IMR-90 (cell line): Measurements from ENCODE around the gene PPP5C. TPM values are rescaled to one million over a fixed set of nuclear protein-coding genes. Genes with fewer than 3 reads are reported as not detected.
A peak's percentile ranks its signal among the peaks of the same experiment; 100 is the strongest.

Experiments
- ATAC-seq: fragments of 200-7000 bp; cut with Tn5 transposase; 2 replicates; pipeline ENCODE4 v1.9.1; 2020; ENCODE audit warnings: low read depth, mild to moderate bottlenecking, moderate library complexity
- BruUV-seq: library from RNA; stranded (reverse); fragments of 400-500 nt; replicated peaks from 2 replicates; lab custom pipeline; 2021; lab: Mats Ljungman, UMichigan
- CTCF ChIA-PET: fragments of 300-600 bp; formaldehyde crosslinking; extraction: SDS; loops from one replicate; lab custom pipeline; 2021; ENCODE audit warnings: antibody characterized with exemption; lab: Yijun Ruan, JAX
- POLR2A ChIA-PET: fragments of 300-600 bp; sonication (Branson Sonifier 250); formaldehyde crosslinking; loops from one replicate; lab custom pipeline; 2022; ENCODE audit warnings: antibody characterized with exemption; ENCODE audit not compliant: unreplicated experiment; lab: Charles Lee
- DNase-seq: peaks from one replicate; pipeline ENCODE4 v3.0.0; 2013
- H2AFZ ChIP-seq: replicated peaks from 2 replicates; pipeline ENCODE3; 2013; ENCODE audit warnings: low read length, mild to moderate bottlenecking; ENCODE audit not compliant: poor library complexity
- H2AK5ac ChIP-seq: 2 replicates; pipeline ENCODE4 v1.6.1; 2013; ENCODE audit warnings: low read depth, low read length, inconsistent platforms
- H2AK9ac ChIP-seq: replicated peaks from 2 replicates; pipeline ENCODE3; 2013; ENCODE audit warnings: mild to moderate bottlenecking, low read depth, low read length, moderate library complexity; ENCODE audit not compliant: poor library complexity
- H2BK120ac ChIP-seq: 2 replicates; pipeline ENCODE4 v1.6.1; 2013; ENCODE audit warnings: low read depth, low read length, inconsistent platforms
- H2BK15ac ChIP-seq: 3 replicates; pipeline ENCODE4 v1.6.1; 2013; ENCODE audit warnings: low read depth, low read length, inconsistent platforms
- H2BK20ac ChIP-seq: 2 replicates; pipeline ENCODE4 v1.6.1; 2013; ENCODE audit warnings: low read depth, mild to moderate bottlenecking, inconsistent platforms, low read length, moderate library complexity
- H2BK5ac ChIP-seq: 2 replicates; pipeline ENCODE4 v1.6.1; 2013; ENCODE audit warnings: mild to moderate bottlenecking, low read depth, low read length, inconsistent platforms; ENCODE audit not compliant: poor library complexity, severe bottlenecking
- H3K14ac ChIP-seq: replicated peaks from 2 replicates; pipeline ENCODE4 v1.6.1; 2013; ENCODE audit warnings: low read depth, low read length, inconsistent platforms
- H3K18ac ChIP-seq: 2 replicates; pipeline ENCODE4 v1.6.1; 2013; ENCODE audit warnings: low read depth, low read length, control low read depth
- H3K23ac ChIP-seq: 2 replicates; pipeline ENCODE4 v1.6.1; 2013; ENCODE audit warnings: low read depth, low read length, inconsistent platforms
- H3K27ac ChIP-seq: 2 replicates; pipeline ENCODE4 v1.5.1; 2013; ENCODE audit warnings: mild to moderate bottlenecking, control low read depth, low read length; ENCODE audit not compliant: insufficient read depth
- H3K27me3 ChIP-seq: 2 replicates; pipeline ENCODE4 v1.6.1; 2013; ENCODE audit warnings: low read length; ENCODE audit not compliant: control insufficient read depth, insufficient read depth
- H3K36me3 ChIP-seq: 2 replicates; pipeline ENCODE4 v1.6.1; 2013; ENCODE audit warnings: low read length, mixed read lengths; ENCODE audit not compliant: control insufficient read depth, insufficient read depth
- H3K4ac ChIP-seq: 2 replicates; pipeline ENCODE4 v1.6.1; 2013; ENCODE audit warnings: low read depth, low read length, inconsistent platforms
- H3K4me1 ChIP-seq: 2 replicates; pipeline ENCODE4 v1.6.1; 2013; ENCODE audit warnings: low read length, mixed read lengths; ENCODE audit not compliant: control insufficient read depth, insufficient read depth
- H3K4me2 ChIP-seq: 2 replicates; pipeline ENCODE4 v1.6.1; 2013; ENCODE audit warnings: low read depth, mild to moderate bottlenecking, control low read depth, low read length, moderate library complexity
- H3K4me3 ChIP-seq: 2 replicates; pipeline ENCODE4 v1.5.1; 2013; ENCODE audit warnings: low read depth, mild to moderate bottlenecking, control low read depth, low read length, moderate library complexity; ENCODE audit not compliant: insufficient read depth
- H3K56ac ChIP-seq: 2 replicates; pipeline ENCODE4 v1.6.1; 2013; ENCODE audit warnings: low read length, inconsistent platforms; ENCODE audit not compliant: insufficient read depth; ENCODE audit errors: extremely low read depth
- H3K79me1 ChIP-seq, 2 experiments: 2 replicates each; pipeline ENCODE4 v1.6.1; 2013; ENCODE audit warnings: low read length in 2 of 2, inconsistent platforms in 1 of 2, low read depth in 1 of 2
- H3K9ac ChIP-seq: 2 replicates; pipeline ENCODE4 v1.6.1; 2013; ENCODE audit warnings: low read depth, low read length, control low read depth
- H3K9me1 ChIP-seq: 2 replicates; pipeline ENCODE4 v1.6.1; 2013; ENCODE audit warnings: low read length, inconsistent platforms; ENCODE audit not compliant: insufficient read depth
- H3K9me3 ChIP-seq: 2 replicates; pipeline ENCODE4 v1.6.1; 2013; ENCODE audit warnings: low read length; ENCODE audit not compliant: control insufficient read depth, insufficient read depth
- H4K20me1 ChIP-seq: 2 replicates; pipeline ENCODE4 v1.6.1; 2013; ENCODE audit warnings: low read length, inconsistent platforms; ENCODE audit not compliant: insufficient read depth
- H4K5ac ChIP-seq: 2 replicates; pipeline ENCODE4 v1.6.1; 2013; ENCODE audit warnings: mild to moderate bottlenecking, low read depth, low read length, control low read depth
- H4K8ac ChIP-seq, 2 experiments: 2 replicates each; pipeline ENCODE4 v1.6.1; 2013; ENCODE audit warnings: low read depth in 2 of 2, low read length in 2 of 2, control low read depth in 1 of 2, inconsistent platforms in 1 of 2
- H4K91ac ChIP-seq: 2 replicates; pipeline ENCODE4 v1.6.1; 2013; ENCODE audit warnings: low read depth, low read length, inconsistent platforms; ENCODE audit not compliant: insufficient read depth
- BHLHE40 ChIP-seq: fragments of 150-350 bp; IDR thresholded peaks from 2 replicates; pipeline ENCODE4 v1.6.1; 2016; ENCODE audit warnings: mild to moderate bottlenecking, low read depth, low read length
- CEBPB ChIP-seq: IDR thresholded peaks from 2 replicates; pipeline ENCODE4 v1.6.1; 2012; ENCODE audit warnings: low read depth, low read length, improper control_type of control experiment
- CHD1 ChIP-seq: IDR thresholded peaks from 2 replicates; pipeline ENCODE4 v1.6.1; 2012; ENCODE audit warnings: low read depth, low read length, improper control_type of control experiment
- ELK1 ChIP-seq: fragments of 150-350 bp; IDR thresholded peaks from 2 replicates; pipeline ENCODE4 v1.6.1; 2016; ENCODE audit warnings: low read depth, mild to moderate bottlenecking, low read length, moderate library complexity, borderline replicate concordance
- FOS ChIP-seq: fragments of 150-350 bp; IDR thresholded peaks from 2 replicates; pipeline ENCODE4 v1.6.1; 2016; ENCODE audit warnings: low read depth, low read length
- MAFK ChIP-seq: IDR thresholded peaks from 2 replicates; pipeline ENCODE4 v1.6.1; 2012; ENCODE audit warnings: low read depth, low read length, improper control_type of control experiment
- MAZ ChIP-seq: IDR thresholded peaks from 2 replicates; pipeline ENCODE4 v1.6.1; 2012; ENCODE audit warnings: low read depth, mild to moderate bottlenecking, low read length, improper control_type of control experiment, moderate library complexity, borderline replicate concordance
- MXI1 ChIP-seq: IDR thresholded peaks from 2 replicates; pipeline ENCODE4 v1.6.1; 2012; ENCODE audit warnings: low read depth, mild to moderate bottlenecking, low read length, moderate library complexity, borderline replicate concordance
- NFE2L2 ChIP-seq: fragments of 150-350 bp; IDR thresholded peaks from 2 replicates; pipeline ENCODE4 v1.6.1; 2016; ENCODE audit warnings: low read depth, mild to moderate bottlenecking, low read length
- POLR2A ChIP-seq: IDR thresholded peaks from 2 replicates; pipeline ENCODE4 v1.6.1; 2012; ENCODE audit warnings: mild to moderate bottlenecking, low read depth, low read length
- RAD21 ChIP-seq: IDR thresholded peaks from 2 replicates; pipeline ENCODE4 v1.6.1; 2012; ENCODE audit warnings: low read length, improper control_type of control experiment
- RCOR1 ChIP-seq: IDR thresholded peaks from 2 replicates; pipeline ENCODE4 v1.6.1; 2012; ENCODE audit warnings: mild to moderate bottlenecking, low read length, improper control_type of control experiment; ENCODE audit not compliant: insufficient replicate concordance
- RFX5 ChIP-seq: IDR thresholded peaks from 2 replicates; pipeline ENCODE4 v1.8.0; 2012; ENCODE audit warnings: low read depth, mild to moderate bottlenecking, low read length, moderate library complexity
- SMC3 ChIP-seq: fragments of 150-350 bp; IDR thresholded peaks from 2 replicates; pipeline ENCODE4 v1.6.1; 2016; ENCODE audit warnings: low read depth, mild to moderate bottlenecking, antibody characterized with exemption, low read length, moderate library complexity
- WGBS, 2 experiments: methylation state at CpG; one replicate each; pipeline versions ENCODE4 v1.1.5 to v1.1.7; 2013; ENCODE audit warnings: missing lambda C conversion rate in 2 of 2; ENCODE audit not compliant: insufficient read length in 1 of 2; ENCODE audit errors: extremely low coverage in 2 of 2; 5-methylcytosine and 5-hydroxymethylcytosine counted together
- dilution Hi-C: fragments of 300-500 bp; cut with HindIII; formaldehyde crosslinking; loops from one replicate; pipeline ENCODE4 v1.14.3; 2018; ENCODE audit warnings: low sequenced_read_pairs; ENCODE audit not compliant: unreplicated experiment
- in situ Hi-C: fragments of 300-500 bp; cut with MboI; formaldehyde crosslinking; loops from 3 replicates; pipeline ENCODE4 v1.14.3; 2019; ENCODE audit warnings: low sequenced_read_pairs, inconsistent platforms, mixed read lengths
- intact Hi-C: fragments of 100-400 bp; cut with micrococcal nuclease; formaldehyde crosslinking; loops from 2 replicates; pipeline ENCODE4 v1.10.0; 2022
- polyA plus RNA-seq, 3 experiments: library from polyadenylated mRNA; depleted of rRNA; stranded (reverse); fragments of >200 nt; gene quantifications; 2 replicates each; pipeline ENCODE4 v1.2.3, GENCODE V29; 2012; ENCODE audit warnings: low replicate concordance in 1 of 3
- total RNA-seq: library from RNA; depleted of rRNA; stranded (reverse); fragments of >200 nt; gene quantifications from 2 replicates; pipeline ENCODE4 v1.2.3, GENCODE V29; 2012
- TF ChIP-seq, protein P1 (sequence below): fragments of 150-350 bp; IDR thresholded peaks from 2 replicates; pipeline ENCODE4 v1.6.1; 2017; ENCODE audit warnings: mild to moderate bottlenecking, antibody characterized with exemption, low read length, low read depth

The PPP5C gene
- total and polyA plus RNA-seq, 2 of the 4 experiments (the other 2 are of a cell fraction) = 80.5 to 128 TPM

- peak within 1 kb of the TSS; percentile 43; the same call in 1 of the 2 replicates for H3K56ac ChIP-seq
- H4K20me1 ChIP-seq = peaks cover 7% of the 10 kb centered on the region
- ChIA-PET POLR2A (no interaction called here), CTCF (no interaction called here)
- in situ Hi-C loops = no loop called here
- peak within 1 kb of the TSS; percentile 57 for H3K4me3 ChIP-seq
- H2AK9ac ChIP-seq = peak within 1 kb of the TSS; percentile 78
- peaks cover 14% of the 10 kb centered on the region for H3K4me1 ChIP-seq
- peak within 1 kb of the TSS; percentile 94 for H2AK5ac ChIP-seq
- H3K4me2 ChIP-seq = peak within 1 kb of the TSS; percentile 86
- peak within 1 kb of the TSS; percentile 66 for H2BK20ac ChIP-seq
- no TSS peak for BruUV-seq
- no peaks in the 10 kb centered on the region for H3K9me3 ChIP-seq
- peak; percentile 83 for ATAC-seq
- dilution Hi-C loops = no loop called here
- peak within 1 kb of the TSS; percentile 95 for H3K4ac ChIP-seq
- H2BK120ac ChIP-seq = peak within 1 kb of the TSS; percentile 83
- no peaks in the 10 kb centered on the region for H3K27me3 ChIP-seq
- peak within 1 kb of the TSS; percentile 95 for H4K5ac ChIP-seq
- peak; percentile 92 for DNase-seq
- H3K14ac ChIP-seq = peak within 1 kb of the TSS; percentile 96
- H2AFZ ChIP-seq = peak within 1 kb of the TSS; percentile 94
- H3K9me1 ChIP-seq = no peaks in the 10 kb centered on the region
- H3K9ac ChIP-seq = peak within 1 kb of the TSS; percentile 82
- peaks cover 16 to 34% of the 10 kb centered on the region in 2 experiments; a peak in 3 of 4 replicates for H3K79me1 ChIP-seq
- H4K8ac ChIP-seq = peak within 1 kb of the TSS; percentile 82 to 99
- H3K23ac ChIP-seq = peak within 1 kb of the TSS; percentile 89; the same call in 1 of the 2 replicates
- H3K18ac ChIP-seq = peak within 1 kb of the TSS; percentile 80
- peak within 1 kb of the TSS; percentile 69 for H2BK5ac ChIP-seq
- WGBS, 2 experiments = 25% methylated on average over 25 of the region's 46 CpGs; no CpG with 5 or more reads in 1 of the 2 experiments
- H3K27ac ChIP-seq = peak within 1 kb of the TSS; percentile 84
- H3K36me3 ChIP-seq = peaks cover 4% of the 10 kb centered on the region; the same call in 1 of the 2 replicates
- H2BK15ac ChIP-seq = peak within 1 kb of the TSS; percentile 82; the same call in 2 of the 3 replicates
- peak within 1 kb of the TSS; percentile 92 for H4K91ac ChIP-seq
- intact Hi-C loops = no loop called here
- TF ChIP-seq, protein P1, sequence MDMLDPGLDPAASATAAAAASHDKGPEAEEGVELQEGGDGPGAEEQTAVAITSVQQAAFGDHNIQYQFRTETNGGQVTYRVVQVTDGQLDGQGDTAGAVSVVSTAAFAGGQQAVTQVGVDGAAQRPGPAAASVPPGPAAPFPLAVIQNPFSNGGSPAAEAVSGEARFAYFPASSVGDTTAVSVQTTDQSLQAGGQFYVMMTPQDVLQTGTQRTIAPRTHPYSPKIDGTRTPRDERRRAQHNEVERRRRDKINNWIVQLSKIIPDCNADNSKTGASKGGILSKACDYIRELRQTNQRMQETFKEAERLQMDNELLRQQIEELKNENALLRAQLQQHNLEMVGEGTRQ = no peak
- TF ChIP-seq CHD1 (no peak), NFE2L2 (no peak), ELK1 (no peak), RAD21 (no peak), RFX5 (no peak), MXI1 (peak; percentile 36; the same call in 1 of the 2 replicates), FOS (no peak), BHLHE40 (no peak), SMC3 (no peak), MAZ (peak; percentile 83; the same call in 1 of the 2 replicates), MAFK (no peak), POLR2A (peak; percentile 47; the same call in 1 of the 2 replicates), RCOR1 (no peak), CEBPB (no peak)
These were observed 66.6 kb downstream of the PPP5C start, which contains the start of gene CCDC8 for GRCh38 chr19:46413262-46414031. TSS of gene CCDC8 (minus strand) at chr19:46413564. CDS start at chr19:46412810, 754 bp downstream.
